GM18870 (cell line): ENCODE measurements around the gene NRIP2.

Experiments used
- ATAC-seq: cut with Tn5 transposase; IDR thresholded peaks from one replicate; pipeline ENCODE4 v1.9.1; 2021; ENCODE audit warnings: moderate library complexity; ENCODE audit not compliant: unreplicated experiment

Gene NRIP2

DNA sequence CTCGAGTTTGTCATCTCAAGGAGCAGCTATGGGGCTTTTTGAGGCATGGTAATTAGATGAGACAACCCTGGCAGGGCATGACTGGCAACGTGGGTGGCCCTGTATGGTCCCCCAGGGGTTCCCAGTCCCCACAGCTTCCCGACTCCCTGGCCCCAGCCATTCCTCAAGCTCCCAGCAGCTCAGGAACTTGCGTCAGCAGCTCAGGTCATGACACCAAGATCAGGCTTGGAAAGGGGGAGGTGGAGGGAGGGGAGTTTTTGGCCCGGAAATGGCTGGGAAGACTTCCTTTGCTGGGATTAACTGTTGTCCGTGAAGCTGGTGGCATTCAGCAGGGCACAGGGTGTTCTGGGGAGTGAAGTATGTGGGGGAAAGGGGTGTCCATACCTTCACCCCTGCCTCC is 10.4 kb upstream of the NRIP2 start:
- ATAC-seq, result no peak

DNA sequence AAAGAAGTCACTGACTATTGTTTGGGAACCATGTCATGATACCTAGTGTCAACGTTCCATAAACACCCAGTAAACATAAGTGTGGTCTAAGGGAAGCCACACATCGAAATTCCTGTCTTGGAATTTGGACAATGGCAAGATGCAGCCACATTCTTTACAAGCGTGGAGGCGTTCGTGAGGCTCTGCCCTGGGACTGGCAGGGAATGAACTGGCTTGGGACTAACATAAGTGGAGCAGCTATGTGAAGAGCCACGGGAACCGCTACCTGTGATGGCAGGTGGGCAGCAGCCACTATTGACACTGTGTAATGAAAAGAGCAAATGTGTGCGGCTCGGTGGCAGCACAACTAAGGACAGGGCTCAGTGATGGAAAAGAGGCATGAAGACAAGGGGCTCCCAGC is 10.0 kb upstream of the NRIP2 start:
- ATAC-seq, result no peak

DNA sequence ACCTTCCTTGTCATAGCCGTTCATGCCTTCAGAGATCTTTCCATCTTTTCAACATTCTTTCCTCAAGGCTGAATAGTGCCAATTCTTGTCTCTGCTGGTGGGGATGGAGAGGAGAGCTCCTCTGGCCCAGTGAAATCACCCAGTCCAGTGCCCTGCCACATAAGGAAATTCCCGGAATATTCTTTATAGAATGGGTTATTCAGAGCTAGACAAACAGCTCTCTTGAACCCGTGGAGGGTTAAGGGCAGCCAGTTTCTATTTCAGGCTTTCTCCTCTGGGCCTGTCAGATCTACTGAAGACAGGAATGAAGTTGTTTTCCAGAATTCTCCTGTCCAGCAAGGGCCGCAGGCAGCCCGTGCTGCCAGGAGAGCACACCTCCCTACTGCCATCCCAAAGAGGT is 8.1 kb upstream of the NRIP2 start:
- ATAC-seq, result no peak

DNA sequence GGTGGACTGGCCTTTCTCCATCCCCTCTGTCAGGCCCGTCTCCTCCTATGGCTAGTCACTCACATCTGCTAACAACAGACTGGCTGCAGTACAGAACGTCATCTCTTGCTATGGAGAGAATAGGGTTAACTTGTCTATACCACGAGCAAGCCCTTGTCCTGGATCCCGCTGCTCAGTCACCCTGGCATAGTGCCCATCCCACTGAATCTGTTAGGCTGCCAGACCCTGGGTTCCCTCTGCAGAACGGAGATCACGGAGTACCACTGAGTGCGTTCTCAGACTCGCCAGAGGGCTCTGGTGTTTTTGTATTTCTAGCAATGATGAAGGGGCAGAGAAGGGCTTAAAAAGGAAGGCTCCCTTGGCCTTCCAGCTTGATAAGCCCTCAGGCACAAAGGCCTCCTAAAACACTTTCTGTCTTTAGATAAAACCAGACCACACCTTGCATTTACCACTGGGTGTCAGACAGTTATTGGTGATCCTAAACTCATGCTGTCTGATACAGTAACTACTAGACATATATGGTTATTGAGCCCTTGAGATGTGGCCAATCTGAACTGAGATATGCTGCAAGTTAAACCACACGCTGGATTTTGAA is 6.3 kb upstream of the NRIP2 start:
- ATAC-seq, result no peak

DNA sequence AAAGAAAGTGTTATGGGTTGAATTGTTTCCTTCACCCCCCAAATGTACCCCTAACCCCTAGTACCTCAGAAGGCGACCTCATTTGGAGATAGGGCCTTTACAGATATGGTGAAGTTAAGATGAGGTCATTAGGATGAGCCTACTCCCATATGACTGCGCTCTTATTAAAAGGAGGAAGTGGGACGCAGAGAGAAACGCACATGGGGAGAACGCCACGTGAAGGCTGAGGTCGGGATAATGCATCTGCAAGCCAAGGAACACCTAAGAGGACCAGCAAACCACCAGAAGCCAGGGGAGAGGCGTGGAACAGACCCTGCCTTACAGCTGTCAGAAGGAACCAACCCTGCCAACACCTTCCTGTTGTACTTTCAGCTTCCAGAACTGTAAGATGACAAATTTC is 1.7 kb upstream of the NRIP2 start:
- no peak for ATAC-seq

DNA sequence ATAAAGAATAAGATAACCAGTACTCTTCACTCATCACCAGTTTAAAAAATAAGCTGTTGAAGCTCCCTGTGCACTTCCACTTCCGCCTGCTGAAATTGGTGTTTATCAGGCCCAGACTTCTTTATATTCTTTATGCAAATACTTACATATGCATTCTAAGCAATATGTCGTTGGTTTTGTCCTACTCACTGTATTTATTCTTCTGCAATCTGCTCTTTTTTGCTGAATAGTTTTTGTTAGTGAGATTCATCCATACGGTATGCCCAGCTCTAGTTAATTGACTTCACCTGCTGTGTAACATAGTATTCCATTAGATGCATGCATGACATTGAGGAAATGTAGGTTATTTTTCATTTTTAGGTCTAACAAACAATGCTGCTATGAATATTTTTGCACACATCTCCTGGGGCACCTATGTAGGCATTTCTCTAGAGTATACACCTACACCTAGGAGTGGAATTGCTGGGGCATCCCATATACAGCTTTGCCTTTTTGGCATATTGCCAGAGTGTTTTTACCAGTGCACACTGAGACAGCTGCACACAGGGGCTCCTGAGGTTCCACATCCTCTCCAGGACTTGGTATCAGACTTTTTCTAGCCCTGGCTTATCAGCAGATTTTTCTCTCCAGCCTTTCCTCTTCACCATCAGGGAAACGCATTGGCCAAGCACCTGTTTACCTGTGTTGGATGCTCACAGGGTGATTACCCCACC is 1.0 kb upstream of the NRIP2 start:
- no peak for ATAC-seq

DNA sequence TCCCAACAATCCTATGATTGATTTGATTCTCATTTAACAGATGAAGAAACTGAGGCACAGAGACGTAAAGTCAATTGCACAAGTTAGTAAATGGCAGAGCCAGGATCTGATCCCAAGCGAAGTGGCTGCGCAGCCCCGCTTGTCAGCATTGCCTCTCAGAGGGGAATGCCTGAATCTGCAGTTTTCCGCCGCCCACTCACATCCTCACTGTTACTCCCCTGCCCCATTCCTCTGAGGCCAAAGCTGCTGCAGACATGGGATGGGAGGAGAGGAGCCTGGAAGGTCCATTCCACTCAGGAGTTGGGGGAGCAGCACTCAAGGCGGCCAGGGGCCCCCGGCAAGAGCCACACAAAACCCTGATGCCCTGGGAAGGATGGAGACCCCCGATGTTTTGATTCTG is 1.0 kb downstream of the NRIP2 start:
- ATAC-seq, result no peak

DNA sequence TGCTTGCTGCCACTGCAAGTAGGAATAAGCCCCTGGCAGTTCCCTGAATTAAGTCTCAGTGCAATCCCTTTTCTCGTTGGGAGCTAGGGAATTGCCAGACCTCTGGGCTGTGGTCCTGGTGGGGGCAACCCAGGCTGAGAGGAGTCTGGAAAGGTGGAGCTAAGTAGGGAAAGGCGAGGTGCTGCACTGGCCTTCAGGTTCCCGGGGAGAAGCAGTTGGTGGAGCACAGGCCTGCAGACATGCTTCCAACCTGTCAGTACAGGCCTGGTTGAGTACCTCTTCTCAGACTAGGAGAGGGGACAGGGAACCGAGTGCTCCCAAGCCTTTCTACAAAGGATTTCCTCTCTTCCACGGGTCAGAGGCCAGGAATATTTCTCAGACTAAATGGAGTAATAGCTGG is 1.5 kb downstream of the NRIP2 start:
- ATAC-seq, result no peak

DNA sequence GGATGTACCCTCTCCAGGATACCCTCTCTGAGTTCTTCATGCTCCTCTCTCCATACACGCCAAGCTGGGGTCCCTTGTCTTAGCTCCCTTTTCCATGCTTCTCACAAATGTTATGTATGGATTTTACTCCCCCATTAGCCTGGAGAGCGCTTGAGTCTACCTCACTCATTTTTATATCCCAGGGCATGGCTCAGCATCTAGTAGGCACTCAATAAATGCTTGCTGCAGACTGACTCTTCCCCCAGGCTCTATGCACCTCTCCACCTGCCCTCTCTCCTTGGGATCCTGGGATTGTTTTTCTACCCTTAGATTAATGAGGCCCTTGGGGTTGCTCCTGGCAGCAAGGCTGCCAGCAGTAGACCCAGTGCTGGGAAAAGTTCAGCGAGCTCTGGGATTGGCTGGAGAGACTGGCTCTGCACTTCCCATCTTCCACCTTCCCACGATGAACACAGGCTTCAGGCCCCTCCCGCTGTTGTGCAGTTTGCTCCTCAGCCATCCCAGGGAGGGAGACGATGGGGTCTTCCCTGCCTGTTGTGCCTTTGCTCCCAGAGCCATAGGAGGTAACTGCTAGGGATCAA is 2.2 kb downstream of the NRIP2 start:
- ATAC-seq, result no peak

DNA sequence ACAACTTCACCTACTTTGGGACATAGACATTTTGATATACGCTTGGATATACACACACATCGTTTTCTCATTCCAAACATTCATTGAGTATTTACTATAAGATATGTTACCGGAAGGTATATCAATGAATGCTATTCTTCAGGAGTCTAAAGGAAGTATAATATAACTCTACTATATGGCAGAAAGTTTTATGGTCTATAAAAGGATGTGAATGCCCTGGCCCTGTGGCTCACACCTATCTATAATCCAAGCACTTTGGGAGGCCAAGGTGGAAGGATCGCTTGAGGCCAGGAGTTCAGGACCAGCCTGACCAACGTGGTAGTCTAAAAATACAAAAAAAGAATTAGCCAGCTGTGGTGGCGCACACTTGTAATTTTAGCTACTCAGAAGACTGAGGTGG is 5.6 kb downstream of the NRIP2 start:
- ATAC-seq, result no peak

DNA sequence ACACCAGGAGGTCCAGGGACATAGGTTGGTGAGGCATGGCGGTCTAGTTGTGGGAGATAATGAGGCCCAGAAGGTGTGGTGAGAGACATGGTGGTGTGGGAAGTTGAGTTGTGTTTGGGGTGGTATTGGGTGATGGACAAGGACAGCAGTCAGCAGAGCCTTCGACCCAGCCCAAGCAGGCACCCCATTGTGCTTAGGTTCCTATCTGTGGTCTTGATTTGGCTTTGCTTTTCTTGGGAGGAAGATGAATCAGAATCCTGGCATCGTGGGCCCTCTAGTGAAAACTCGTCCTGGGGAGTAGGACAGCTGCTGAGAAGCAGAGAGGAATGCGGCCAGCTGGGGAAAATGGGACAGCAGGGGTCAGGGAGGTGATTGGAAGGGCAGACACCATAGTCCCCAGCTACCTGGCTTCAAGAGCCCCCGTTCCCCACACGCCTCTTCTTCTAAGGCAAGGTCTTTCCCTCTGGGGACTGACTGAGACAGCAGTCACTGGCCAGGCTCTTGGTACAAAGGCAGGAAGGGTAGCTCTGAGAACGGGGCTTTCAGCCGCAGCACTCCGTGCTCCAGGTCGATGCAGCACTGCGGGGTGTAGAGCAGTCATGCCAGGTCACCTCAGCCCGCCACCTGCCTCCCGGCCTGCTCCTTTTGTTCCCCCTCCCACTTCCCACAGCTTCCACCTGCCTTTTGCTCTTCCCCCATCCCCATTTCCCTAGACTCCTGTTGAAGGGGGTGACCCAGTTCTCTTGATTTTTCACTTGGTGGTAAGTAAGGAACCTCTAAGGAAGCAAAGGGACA is 7.9 kb downstream of the NRIP2 start:
- ATAC-seq, result no peak

DNA sequence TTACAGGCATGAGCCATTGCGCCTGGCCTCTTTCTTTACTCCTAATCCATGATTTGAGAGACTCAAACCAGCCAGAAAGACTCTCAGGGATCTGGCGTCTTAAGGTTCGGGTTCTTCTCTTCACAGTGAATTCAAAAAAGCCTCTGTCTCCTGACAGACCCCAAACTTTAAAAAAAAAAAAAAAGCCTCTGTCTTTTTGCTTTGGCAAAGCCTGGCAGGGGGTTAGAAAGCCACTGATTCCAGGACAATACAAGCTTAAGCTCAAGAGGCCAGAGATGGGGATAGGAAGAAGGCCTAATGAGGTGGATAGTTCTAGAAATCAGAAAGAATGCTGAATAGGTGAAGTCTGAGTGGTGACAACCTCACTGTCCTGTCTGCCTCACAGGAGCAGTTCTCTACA is 8.8 kb downstream of the NRIP2 start:
- no peak for ATAC-seq

DNA sequence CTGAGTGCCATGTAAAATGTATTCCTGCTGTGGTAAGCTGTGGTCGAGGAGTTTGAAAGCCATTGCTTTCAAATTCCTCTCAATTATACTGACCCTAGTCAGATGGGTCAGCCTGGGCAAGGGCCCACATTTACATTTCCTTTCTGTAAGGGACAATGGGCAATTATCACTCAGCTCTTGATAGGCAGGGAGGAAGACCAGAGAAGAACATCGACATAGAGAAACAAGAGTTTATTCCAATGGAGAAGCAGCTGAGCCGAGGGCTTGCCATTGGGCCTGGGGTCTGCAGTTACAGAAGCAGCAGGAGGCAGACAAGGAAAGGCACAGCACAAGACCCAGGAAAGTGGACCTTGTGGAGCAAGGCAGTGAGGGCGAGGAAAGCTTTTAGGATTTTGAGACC is 9.7 kb downstream of the NRIP2 start:
- ATAC-seq, result no peak

DNA sequence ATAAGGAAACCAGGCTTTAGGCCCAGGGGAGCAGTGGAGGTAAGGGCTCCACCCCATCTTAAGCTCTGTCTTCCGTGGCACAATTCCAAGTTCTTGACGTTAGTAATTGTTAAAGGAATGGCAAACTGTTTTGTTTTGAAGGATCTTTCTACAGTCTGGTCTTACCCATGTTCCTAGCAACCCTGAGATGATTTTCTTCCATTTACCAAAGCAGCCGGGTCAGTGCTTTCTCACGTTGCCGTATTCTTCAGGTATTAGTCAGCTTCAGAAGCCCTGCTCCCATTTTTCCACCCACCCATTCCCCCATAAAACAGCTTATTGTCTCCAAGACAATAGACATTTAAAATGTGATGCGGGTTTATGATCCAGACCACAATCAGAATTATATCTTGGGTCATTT is 10.3 kb downstream of the NRIP2 start:
- ATAC-seq, result no peak

DNA sequence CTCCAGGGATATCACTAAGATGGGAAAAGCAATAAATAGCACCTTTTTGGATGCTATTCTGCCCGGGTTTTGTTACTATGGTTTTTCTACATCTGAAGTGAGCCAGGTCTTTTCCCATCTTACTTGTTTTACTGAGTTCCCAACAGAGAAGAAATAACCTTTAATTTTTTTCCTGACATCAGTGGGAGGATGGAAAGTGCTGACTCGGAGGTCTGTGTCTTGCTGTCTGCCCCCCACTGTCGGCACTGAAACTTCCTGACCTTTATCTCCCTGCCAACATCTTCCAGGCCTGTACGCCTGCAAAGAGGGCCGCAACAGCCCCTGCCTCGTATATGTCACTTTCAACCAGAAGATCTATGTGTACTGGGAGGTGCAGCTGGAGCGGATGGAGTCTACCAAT is 11.4 kb downstream of the NRIP2 start:
- ATAC-seq, result no peak

DNA sequence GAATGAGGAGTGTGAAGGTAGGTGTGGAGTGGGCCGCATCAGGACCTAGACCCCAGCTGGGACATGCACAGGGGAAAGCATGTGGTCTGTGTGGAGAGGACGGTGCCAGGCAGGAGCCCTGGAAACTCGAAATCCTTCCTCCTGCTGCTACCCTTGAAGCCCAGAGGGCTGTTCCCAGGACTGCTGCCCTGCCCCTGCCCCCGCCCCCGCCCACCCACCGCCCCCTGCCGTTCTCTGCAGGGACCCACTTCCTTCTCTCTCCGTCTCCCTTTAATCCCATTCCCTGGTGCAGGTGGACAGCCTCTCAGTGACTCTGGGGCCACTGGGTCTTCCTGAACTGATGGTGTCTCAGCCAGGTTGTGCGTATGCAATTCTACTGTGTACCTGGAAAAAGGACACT is 14.4 kb downstream of the NRIP2 start:
- no peak for ATAC-seq

DNA sequence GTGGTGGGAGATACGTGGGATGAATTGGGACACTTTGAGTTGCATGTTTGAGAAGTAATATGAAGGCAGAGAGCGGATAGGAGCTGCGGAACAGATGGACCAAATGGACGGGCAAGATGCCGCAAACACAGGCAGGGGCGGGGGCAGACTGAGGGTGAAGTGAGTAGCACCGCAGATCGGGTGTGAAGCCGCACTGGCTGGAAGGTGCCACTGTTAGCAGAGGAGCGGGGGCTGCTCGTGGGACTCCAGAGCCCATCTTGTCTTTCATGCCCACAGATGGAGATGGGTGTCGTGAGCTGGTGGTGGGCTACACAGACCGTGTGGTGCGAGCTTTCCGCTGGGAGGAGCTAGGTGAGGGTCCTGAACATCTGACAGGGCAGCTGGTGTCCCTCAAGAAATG is 15.0 kb downstream of the NRIP2 start:
- ATAC-seq, result no peak

DNA sequence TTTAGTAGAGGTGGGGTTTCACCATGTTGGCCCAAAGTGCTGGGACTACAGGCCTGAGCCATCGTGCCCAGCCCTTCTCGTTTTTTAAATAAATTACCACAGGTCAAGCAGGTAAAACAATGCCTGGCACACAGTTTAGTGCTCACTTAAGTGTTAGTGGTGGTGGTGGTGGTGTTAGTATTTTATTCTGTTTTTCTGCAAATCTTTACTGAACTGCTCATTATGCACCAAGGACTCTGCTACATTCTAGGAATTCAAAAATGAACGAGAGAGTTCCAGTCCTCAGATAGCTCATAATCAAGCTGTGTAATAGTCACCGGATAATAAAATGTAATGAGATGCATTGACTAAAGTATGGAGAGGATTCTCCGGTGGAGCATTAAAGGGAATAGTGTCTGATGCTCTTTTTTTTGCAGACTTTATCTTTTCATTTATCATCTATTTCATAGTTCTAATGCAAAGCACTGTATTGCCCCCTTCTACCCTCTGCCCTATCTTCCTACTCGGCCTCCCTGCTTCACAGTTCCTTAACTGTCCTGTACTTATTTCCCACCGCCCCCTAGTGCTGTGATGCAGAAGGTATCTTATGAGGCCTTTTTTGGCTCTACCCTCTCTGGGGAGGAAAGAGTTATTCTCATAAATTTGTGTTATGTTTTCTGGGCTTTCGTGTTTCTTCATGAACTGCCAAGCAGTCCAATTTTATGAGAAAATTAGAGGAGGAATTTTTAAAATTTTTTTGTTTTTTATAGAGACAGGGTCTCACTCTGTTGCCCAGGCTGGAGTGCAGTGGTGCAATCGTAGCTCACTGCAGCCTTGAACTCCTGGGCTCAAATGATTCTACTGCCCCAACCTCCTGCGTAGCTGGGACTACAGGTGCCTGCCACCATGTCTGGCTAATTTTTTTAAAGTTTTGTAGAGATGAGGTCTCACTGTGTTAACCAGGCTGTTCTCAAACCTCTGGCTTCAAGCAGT is 21.3 kb downstream of the NRIP2 start:
- ATAC-seq, result peak; percentile 32

DNA sequence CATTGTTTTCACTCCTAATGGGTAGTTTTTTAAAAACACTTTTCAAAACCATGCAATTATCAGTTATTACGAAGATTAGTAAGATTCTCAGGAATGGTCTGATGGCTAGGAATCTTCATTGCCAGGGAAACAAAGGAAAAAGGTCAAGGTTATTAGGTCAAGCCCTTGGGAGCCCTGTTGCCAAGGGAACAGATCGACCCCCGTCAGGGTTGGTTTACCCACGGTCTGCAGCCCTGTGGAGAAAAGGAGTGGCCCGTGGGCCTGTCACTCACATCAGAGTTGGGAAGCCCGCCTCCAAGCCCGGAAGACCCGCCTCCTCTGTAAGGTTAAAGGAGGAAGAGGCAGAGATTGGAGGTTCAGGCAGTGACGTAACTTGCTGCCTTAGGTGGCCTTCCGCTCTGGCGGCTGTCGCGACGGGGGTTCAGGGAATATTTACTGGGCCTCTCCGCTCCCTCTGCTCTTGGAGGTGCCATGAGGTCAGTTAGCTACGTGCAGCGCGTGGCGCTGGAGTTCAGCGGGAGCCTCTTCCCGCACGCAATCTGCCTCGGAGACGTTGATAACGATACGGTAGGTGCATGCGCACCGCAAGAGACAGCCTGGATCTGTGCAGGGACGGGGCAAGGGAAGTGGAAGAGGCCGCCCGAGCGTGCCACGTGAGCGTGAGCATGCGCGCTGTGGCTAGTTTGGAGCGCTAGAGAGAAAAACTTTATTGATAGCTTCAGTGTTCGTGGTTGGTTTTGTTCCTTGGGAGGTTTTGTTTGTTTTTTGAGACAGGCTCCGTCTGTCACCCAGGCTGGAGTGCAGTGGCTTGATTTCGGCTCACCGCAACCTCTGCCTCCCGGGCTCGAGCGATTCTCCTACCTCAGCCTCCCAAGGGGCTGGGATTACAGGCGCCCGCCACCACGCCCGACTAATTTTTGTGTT is 22.3 kb downstream of the NRIP2 start, which contains the start of gene ITFG2:
ITFG2 (plus strand) TSS at position 379 of the 924 bp plus-strand sequence; CDS start at position 472, 93 bp downstream.
- peak; percentile 91 for ATAC-seq

DNA sequence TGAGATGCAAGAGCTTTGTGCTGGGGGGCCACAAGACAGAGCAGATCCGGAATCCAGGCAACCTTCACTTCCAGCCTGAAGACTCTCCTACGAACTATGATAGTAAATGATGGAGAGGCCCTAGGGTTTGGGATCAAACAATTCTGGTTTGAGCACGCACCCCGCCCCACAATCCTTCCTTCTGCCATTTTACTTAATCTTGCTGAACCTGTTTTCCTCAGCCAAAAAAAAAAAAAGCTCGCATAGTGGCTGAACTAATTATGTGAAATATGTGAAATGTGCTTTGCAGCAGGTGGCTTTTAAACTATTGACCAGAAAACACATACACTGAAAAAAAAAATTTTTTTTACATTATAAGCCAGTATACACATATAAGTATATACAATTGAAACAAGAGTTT is 23.0 kb downstream of the NRIP2 start:
- no peak for ATAC-seq
